Measurements from ENCODE around the gene PAK2. TPM values are rescaled to one million over a fixed set of nuclear protein-coding genes. Genes with fewer than 3 reads are reported as not detected.
A peak's percentile ranks its signal among the peaks of the same experiment; 100 is the strongest.
"Not testable (repeated sequence)": the region's sequence is repeated elsewhere in the genome, so short reads cannot be mapped to it uniquely, and the experiment has no call there.

PAK2 gene
- total and polyA plus RNA-seq, 7 donors: 17.3 to 79.4 (median 44.3) TPM

DNA sequence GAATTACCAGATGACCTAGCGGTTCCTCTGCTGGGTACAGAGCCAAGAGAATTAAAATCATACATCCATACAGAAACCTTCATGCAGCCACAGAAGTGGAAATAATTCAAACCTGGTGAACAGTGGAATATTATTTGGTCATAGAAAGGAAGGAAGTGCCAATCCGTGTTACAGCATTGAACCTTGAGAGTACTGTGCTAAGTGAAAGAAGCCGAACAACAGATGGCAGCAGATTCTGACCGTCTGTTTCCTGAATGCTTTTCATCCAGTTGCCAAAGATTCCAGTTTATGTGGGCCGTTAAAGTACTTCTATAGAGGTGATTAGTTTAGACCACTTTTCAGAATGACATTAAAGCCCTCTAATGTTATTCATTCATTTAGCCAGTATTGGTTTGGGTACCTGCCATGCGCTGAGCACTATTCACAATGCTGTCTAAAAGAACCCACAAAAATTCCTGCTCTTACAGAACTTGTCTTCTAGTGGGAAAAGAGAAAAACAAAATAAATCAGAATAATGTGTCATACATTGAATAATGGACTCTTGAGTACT is 82.2 kb downstream of the PAK2 start:
- peaks cover 5 to 98% of the 10 kb centered on the region in 2 donors for H3K36me3 ChIP-seq (ENCODE audit: insufficient read depth in 1 of 2, low read depth in 1 of 2)
- DNase-seq: no peak
- no peak for TF ChIP-seq CTCF (IDR thresholded peaks at IDR 0.05)
- no peak overlapping the region for H3K4me3 ChIP-seq
- intact Hi-C loops (cut with DNase I): no loop called here
- H3K27ac ChIP-seq: no peak overlapping the region
- 88 to 91% (median 90%) methylated on average over 6 of the region's 6 CpGs for WGBS, 3 donors
- no peak for ATAC-seq
- H3K9me3 ChIP-seq: no peaks in the 10 kb centered on the region
- H3K27me3 ChIP-seq (ENCODE audit: insufficient read depth in 3 of 3, low read length in 2 of 3): no peaks in the 10 kb centered on the region
- H3K4me1 ChIP-seq: no peaks in the 10 kb centered on the region

GRCh38 chr3:196829651-196830050 is 90.0 kb downstream of the PAK2 start:
- H3K27ac ChIP-seq; DNase-seq; H3K9me3 ChIP-seq; H3K4me1 ChIP-seq; ATAC-seq; H3K4me3 ChIP-seq; intact Hi-C loops (cut with DNase I); H3K27me3 ChIP-seq (ENCODE audit: insufficient read depth in 3 of 3, low read length in 2 of 3): not testable (repeated sequence)
- peaks cover 2 to 71% of the 10 kb centered on the region in 2 donors for H3K36me3 ChIP-seq (ENCODE audit: insufficient read depth in 1 of 2, low read depth in 1 of 2)
- WGBS, 3 donors: 95 to 96% (median 95%) methylated on average over 3 of the region's 3 CpGs

- no peak overlapping the region for H3K27ac ChIP-seq
- intact Hi-C loops (cut with DNase I): loop anchor here in 1 of 2 donors (5.0 kb wide), 1 partner anchor 132 kb away; the partner anchor contains the start of gene PIGZ
- 58 to 67% (median 61%) methylated on average over 8 of the region's 8 CpGs for WGBS, 3 donors
- peaks cover 0 to 23% of the 10 kb centered on the region in 2 donors for H3K36me3 ChIP-seq (ENCODE audit: insufficient read depth in 1 of 2, low read depth in 1 of 2)
- no peaks in the 10 kb centered on the region for H3K4me1 ChIP-seq
- no peak for DNase-seq
- H3K4me3 ChIP-seq: no peak overlapping the region
- TF ChIP-seq CTCF (IDR thresholded peaks at IDR 0.05): no peak
- no peaks in the 10 kb centered on the region for H3K9me3 ChIP-seq
- H3K27me3 ChIP-seq (ENCODE audit: insufficient read depth in 3 of 3, low read length in 2 of 3): no peaks in the 10 kb centered on the region
- no peak for ATAC-seq
These were observed 95.4 kb downstream of the PAK2 start for GRCh38 chr3:196835086-196835485.

- ATAC-seq: not testable (repeated sequence)
- WGBS, 3 donors: 77 to 94% (median 86%) methylated on average over 1 of the region's 1 CpG
- intact Hi-C loops (cut with DNase I): loop anchor here in 1 of 2 donors (5.0 kb wide), 1 partner anchor 131 kb away; the partner anchor contains the start of gene PIGZ
These were observed 97.0 kb downstream of the PAK2 start for GRCh38 chr3:196836626-196837025.

DNA sequence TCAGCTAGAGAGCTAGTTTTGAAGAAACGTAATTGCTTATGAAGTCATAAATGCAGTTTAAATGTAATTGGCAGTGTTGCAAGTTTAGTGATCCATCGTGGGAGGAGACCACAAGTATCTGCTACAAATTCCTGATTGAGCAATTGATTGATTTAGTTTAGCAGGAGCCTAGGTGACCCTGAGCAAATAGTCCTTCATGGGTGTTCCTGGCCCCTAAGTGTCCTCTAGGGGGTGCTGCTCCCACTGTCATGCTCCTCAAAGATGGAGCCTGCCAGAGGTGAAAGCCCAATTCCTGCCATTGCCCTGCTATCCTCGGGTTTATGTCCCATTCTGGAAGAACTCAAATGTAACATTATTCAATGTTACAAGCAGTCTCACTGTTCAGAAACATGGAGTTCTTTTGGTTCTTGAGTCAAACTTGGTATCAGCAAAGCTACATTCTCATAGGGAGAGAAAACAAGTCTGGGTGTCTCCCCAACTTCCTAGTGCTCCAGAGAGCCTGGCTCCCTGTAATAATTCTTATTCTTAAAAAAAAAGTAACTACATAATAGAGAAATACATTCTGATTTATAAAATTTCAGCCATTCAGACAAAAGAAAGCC is 98.3 kb downstream of the PAK2 start:
- H3K27me3 ChIP-seq (ENCODE audit: insufficient read depth in 3 of 3, low read length in 2 of 3): no peaks in the 10 kb centered on the region
- no peak overlapping the region for H3K4me3 ChIP-seq
- no peaks in the 10 kb centered on the region for H3K4me1 ChIP-seq
- TF ChIP-seq CTCF (IDR thresholded peaks at IDR 0.05): peak; percentile 78
- peak; percentile 60 to 78 for DNase-seq
- intact Hi-C loops (cut with DNase I): loop anchor here (2.0 to 5.0 kb wide), 2 partner anchors 129 to 131 kb away; partner anchors contain the start of gene PIGZ (in 2 of the 2)
- no peaks in the 10 kb centered on the region for H3K36me3 ChIP-seq (ENCODE audit: insufficient read depth in 1 of 2, low read depth in 1 of 2)
- ATAC-seq: peak; percentile 76 to 94 (median 92)
- H3K9me3 ChIP-seq: no peaks in the 10 kb centered on the region
- 42 to 53% (median 47%) methylated on average over 3 of the region's 3 CpGs for WGBS, 3 donors
- H3K27ac ChIP-seq: no peak overlapping the region

More at GRCh38 chr3:196836626-196837025, 97.0 kb downstream of the PAK2 start:
- H3K9me3 ChIP-seq; H3K27ac ChIP-seq; H3K36me3 ChIP-seq (ENCODE audit: insufficient read depth in 1 of 2, low read depth in 1 of 2); H3K4me1 ChIP-seq; DNase-seq; H3K27me3 ChIP-seq (ENCODE audit: insufficient read depth in 3 of 3, low read length in 2 of 3); H3K4me3 ChIP-seq: not testable (repeated sequence)

DNA sequence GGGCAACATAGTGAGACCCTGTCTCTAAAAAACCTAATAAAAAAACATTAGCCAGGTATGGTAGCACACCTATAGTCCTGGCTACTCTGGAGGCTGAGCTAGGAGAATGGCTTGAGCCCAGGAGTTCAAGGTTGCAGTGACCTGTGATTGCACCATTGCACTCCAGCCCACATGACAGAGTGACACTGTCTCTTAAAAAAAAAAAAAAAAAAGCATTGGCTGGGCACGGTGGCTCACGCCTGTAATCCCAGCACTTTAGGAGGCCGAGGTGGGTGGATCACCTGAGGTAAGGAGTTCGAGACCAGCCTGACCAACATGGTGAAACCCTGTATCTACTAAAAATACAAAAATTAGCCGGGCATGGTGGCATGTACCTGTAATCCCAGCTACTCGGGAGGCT is 99.7 kb downstream of the PAK2 start:
- peak in 2 of 4 donors; percentile 24 to 43 for ATAC-seq
- DNase-seq; H3K27me3 ChIP-seq (ENCODE audit: insufficient read depth in 3 of 3, low read length in 2 of 3); H3K36me3 ChIP-seq (ENCODE audit: insufficient read depth in 1 of 2, low read depth in 1 of 2); H3K4me3 ChIP-seq; H3K4me1 ChIP-seq; H3K27ac ChIP-seq; H3K9me3 ChIP-seq: not testable (repeated sequence)
- WGBS, 3 donors: 65 to 80% (median 73%) methylated on average over 6 of the region's 6 CpGs
- intact Hi-C loops (cut with DNase I): loop anchor here (2.0 to 5.0 kb wide), 2 partner anchors 128 to 129 kb away; partner anchors contain the start of gene PIGZ (in 2 of the 2)
